GM19463 (cell line): Measurements from ENCODE around the gene CITED4.

Experiments
- ATAC-seq: cut with Tn5 transposase; IDR thresholded peaks from one replicate; pipeline ENCODE4 v1.9.1; 2021; ENCODE audit warnings: mild to moderate bottlenecking, moderate library complexity; ENCODE audit not compliant: unreplicated experiment

The CITED4 gene

DNA sequence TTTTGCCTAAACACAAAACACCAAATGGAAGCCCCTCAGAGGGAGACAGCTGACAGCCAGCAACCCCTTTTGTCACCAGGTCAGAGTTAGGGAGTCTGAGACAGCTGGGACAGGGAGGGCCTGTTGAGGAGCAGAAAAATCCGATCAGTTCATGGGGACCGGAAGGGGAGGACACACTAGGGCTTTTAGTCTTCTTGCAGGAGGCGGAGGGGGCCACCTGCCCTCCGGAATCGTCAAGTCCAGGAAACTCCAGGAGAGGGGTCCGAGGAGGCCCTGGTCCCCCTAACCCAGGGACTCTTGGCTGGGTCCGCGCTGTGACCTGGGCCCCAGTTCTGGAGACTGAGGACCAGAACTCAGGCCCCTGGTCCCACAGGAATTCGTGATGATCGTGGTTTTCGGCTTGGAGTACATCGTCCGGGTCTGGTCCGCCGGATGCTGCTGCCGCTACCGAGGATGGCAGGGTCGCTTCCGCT lies 44.3 kb downstream of the CITED4 start:
- no peak for ATAC-seq

DNA sequence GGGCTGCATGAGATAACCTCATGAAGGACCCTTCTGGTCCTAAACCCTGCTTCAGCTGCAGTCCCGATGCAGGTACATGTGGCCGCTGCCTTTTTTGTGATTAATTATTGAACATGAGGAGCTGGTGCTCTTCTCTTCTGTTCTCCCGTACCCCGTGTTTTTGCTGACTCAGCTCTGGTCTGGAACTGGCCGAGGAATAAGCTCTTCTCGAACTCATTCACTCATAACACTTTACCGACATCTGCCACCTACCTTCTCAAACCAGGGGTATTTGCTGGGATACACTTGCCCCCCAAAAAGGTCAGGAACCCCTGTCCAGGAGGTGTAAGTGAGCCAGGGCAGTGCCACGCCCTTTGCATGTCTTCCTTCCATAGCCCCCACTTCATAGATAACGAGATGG lies 46.7 kb downstream of the CITED4 start:
- no peak for ATAC-seq
